Breast epithelium (tissue), 3 donors: Measurements from ENCODE around the gene NUDT19.
"Not testable (repeated sequence)": the region's sequence is repeated elsewhere in the genome, so short reads cannot be mapped to it uniquely, and the experiment has no call there.

Experiments
- CTCF ChIP-seq, 3 donors: fragments of 450-650 bp; IDR thresholded peaks; one replicate each; pipeline ENCODE4 v1.5.1; 2016 to 2017; ENCODE audit warnings: antibody characterized with exemption in 3 of 3, mild to moderate bottlenecking in 3 of 3, moderate library complexity in 3 of 3
- POLR2A ChIP-seq: fragments of 450-650 bp; IDR thresholded peaks from one replicate; pipeline ENCODE4 v1.6.1; 2016; ENCODE audit warnings: antibody characterized with exemption, mild to moderate bottlenecking, moderate library complexity
- POLR2AphosphoS5 ChIP-seq, 3 donors: sonication (generic); formaldehyde crosslinking; IDR thresholded peaks; one replicate each; pipeline ENCODE4 v1.6.1; 2017; ENCODE audit warnings: antibody characterized with exemption in 3 of 3

- TF ChIP-seq CTCF (IDR thresholded peaks at IDR 0.05); POLR2A; POLR2AphosphoS5 (IDR thresholded peaks at IDR 0.05): not testable (repeated sequence)
Observed at GRCh38 chr19:32693151-32694108, 1.8 kb downstream of the NUDT19 start.
